HepG2 (cell line): ENCODE measurements around the gene CRAMP1. TPM values are rescaled to one million over a fixed set of nuclear protein-coding genes. Genes with fewer than 3 reads are reported as not detected.

Experiments used
- ARNT2 ChIP-seq: sonication (generic); formaldehyde crosslinking; IDR thresholded peaks from 2 replicates; pipeline ENCODE4 v1.8.0; 2022; ENCODE audit warnings: mild to moderate bottlenecking, low read depth, missing genetic modification reagents, moderate library complexity
- FOXJ3 ChIP-seq: sonication (generic); formaldehyde crosslinking; IDR thresholded peaks from 2 replicates; pipeline ENCODE4 v1.4.0; 2020; ENCODE audit warnings: missing genetic modification reagents, mild to moderate bottlenecking, borderline replicate concordance
- GATA4 ChIP-seq: sonication (generic); IDR thresholded peaks from 2 replicates; pipeline ENCODE4 v1.6.1; 2016; ENCODE audit warnings: antibody characterized with exemption, low read depth, borderline replicate concordance
- HNRNPLL ChIP-seq: fragments of 200-400 bp; formaldehyde crosslinking; IDR thresholded peaks from 2 replicates; pipeline ENCODE4 v1.6.1; 2017; ENCODE audit warnings: mild to moderate bottlenecking, low read depth, low read length; ENCODE audit not compliant: poor library complexity, severe bottlenecking
- NFE2 ChIP-seq: sonication (generic); formaldehyde crosslinking; IDR thresholded peaks from 2 replicates; pipeline ENCODE4 v1.4.0; 2020; ENCODE audit warnings: missing genetic modification reagents
- RAD21 ChIP-seq: fragments of 450-650 bp; formaldehyde crosslinking; IDR thresholded peaks from 2 replicates; pipeline ENCODE4 v1.5.0; 2020; ENCODE audit warnings: mild to moderate bottlenecking
- RFX1 ChIP-seq: fragments of 450-650 bp; IDR thresholded peaks from 2 replicates; pipeline ENCODE4 v1.6.1; 2017
- TOPORS ChIP-seq: sonication (generic); formaldehyde crosslinking; IDR thresholded peaks from 2 replicates; pipeline ENCODE4 v1.8.0; 2023; ENCODE audit warnings: mild to moderate bottlenecking, missing genetic modification reagents
- ZNF326 ChIP-seq: sonication (generic); formaldehyde crosslinking; IDR thresholded peaks from 2 replicates; pipeline ENCODE4 v1.4.0; 2020; ENCODE audit warnings: missing genetic modification reagents, borderline replicate concordance
- ZNF569 ChIP-seq: sonication (generic); formaldehyde crosslinking; IDR thresholded peaks from 2 replicates; pipeline ENCODE4 v1.5.0; 2020; ENCODE audit warnings: mild to moderate bottlenecking, missing genetic modification reagents, moderate library complexity, borderline replicate concordance
- ZNF577 ChIP-seq: sonication (generic); formaldehyde crosslinking; IDR thresholded peaks from 2 replicates; pipeline ENCODE4 v1.4.0; 2020; ENCODE audit warnings: mild to moderate bottlenecking, low read depth, missing genetic modification reagents, borderline replicate concordance
- ZNF790 ChIP-seq: sonication (generic); formaldehyde crosslinking; IDR thresholded peaks from 2 replicates; pipeline ENCODE4 v1.8.0; 2022; ENCODE audit warnings: missing genetic modification reagents, mild to moderate bottlenecking, borderline replicate concordance
- ZNF841 ChIP-seq: sonication (generic); formaldehyde crosslinking; IDR thresholded peaks from 2 replicates; pipeline ENCODE4 v1.8.1; 2023; ENCODE audit warnings: missing genetic modification reagents, borderline replicate concordance
- ZSCAN20 ChIP-seq: sonication (generic); formaldehyde crosslinking; IDR thresholded peaks from 2 replicates; pipeline ENCODE4 v1.4.0; 2020; ENCODE audit warnings: missing genetic modification reagents, mild to moderate bottlenecking, borderline replicate concordance
- polyA plus RNA-seq, 8 experiments: library from polyadenylated mRNA; depleted of rRNA in 3 of 8; stranded (reverse) in 7 of 8; unstranded in 1 of 8; fragments of >200 nt; fragmentation: Illumina TruSeq in 4 of 8; extraction: Trizol in 4 of 8; gene quantifications; 2 replicates each; pipeline versions ENCODE4 v1.2.1 to v1.2.3, GENCODE V29; 2011 to 2016; ENCODE audit warnings: low read depth in 4 of 8, missing spikeins in 1 of 8, mixed read lengths in 1 of 8; ENCODE audit not compliant: insufficient read depth in 1 of 8
- total RNA-seq, 5 experiments: library from RNA; depleted of rRNA; stranded (reverse); fragments of >200 nt; fragmentation: Illumina TruSeq; extraction: Trizol; gene quantifications; 2 replicates each; pipeline ENCODE4 v1.2.3, GENCODE V29; 2016; ENCODE audit warnings: low read depth in 1 of 5
- TF ChIP-seq, protein P1 (sequence below): sonication (generic); formaldehyde crosslinking; conservative IDR thresholded peaks from 2 replicates; pipeline ENCODE4 v1.8.0; 2022; ENCODE audit warnings: low read depth, missing genetic modification reagents
- TF ChIP-seq, protein P2 (sequence below): sonication (generic); formaldehyde crosslinking; IDR thresholded peaks from 2 replicates; pipeline ENCODE4 v1.5.0; 2020; ENCODE audit warnings: missing genetic modification reagents
- TF ChIP-seq, protein P3 (sequence below): sonication (generic); formaldehyde crosslinking; IDR thresholded peaks from 2 replicates; pipeline ENCODE4 v1.8.0; 2022; ENCODE audit warnings: missing genetic modification reagents, mild to moderate bottlenecking, moderate library complexity, borderline replicate concordance
- TF ChIP-seq, protein P4 (sequence below): IDR thresholded peaks from 2 replicates; pipeline ENCODE4 v1.6.1; 2016; ENCODE audit warnings: missing compliant biosample characterization, missing genetic modification reagents, borderline replicate concordance
- TF ChIP-seq, protein P5 (sequence below): sonication (generic); formaldehyde crosslinking; IDR thresholded peaks from 2 replicates; pipeline ENCODE4 v1.5.1; 2020; ENCODE audit warnings: mild to moderate bottlenecking, missing genetic modification reagents, borderline replicate concordance

CRAMP1 gene
- total and polyA plus RNA-seq, 2 of the 13 experiments (the other 11 are each of a cell fraction or from before 2014, with no cell fraction given) = 6.8 to 9.7 TPM

DNA sequence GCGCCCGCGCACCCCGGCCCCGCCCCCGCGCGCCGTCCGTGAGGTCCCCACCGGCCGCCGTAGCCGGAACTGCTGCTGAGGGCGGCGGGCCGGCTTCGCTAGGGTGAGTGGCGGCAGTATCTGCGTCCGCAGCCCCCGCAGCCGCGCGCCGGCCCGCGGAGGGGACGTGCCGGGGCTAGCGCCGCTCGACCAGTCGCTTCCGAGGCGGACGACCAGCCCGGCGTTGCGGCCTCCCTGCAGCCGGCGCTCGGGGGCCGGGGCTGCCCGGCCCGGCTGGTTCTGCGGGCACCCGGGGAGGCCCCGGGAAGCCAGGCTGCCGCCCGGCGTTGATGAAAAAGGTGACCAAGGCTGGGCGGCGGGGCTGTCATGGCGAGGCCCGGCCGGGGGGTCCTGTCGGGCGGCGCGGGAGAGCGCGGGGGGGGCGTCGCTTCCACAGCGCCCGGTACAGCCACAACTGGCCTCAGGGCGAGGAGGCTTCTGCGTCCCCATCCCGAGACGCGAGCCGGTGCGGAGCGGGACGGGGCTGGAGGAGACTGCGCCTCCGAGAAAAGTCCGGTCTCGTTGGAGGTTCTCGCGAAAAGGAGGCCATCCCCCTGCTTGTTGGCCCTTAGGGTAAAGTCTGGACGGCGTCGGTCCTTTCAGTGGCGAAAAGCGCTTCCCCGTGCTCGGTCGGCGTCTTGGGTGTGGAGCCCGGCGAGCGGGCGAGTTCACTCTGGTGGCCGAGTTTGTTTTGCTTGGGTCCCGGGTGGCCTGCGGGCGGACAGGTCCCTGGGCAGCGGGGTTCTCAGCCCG lies at the start of gene CRAMP1 (continued):
- TF ChIP-seq, protein P1, sequence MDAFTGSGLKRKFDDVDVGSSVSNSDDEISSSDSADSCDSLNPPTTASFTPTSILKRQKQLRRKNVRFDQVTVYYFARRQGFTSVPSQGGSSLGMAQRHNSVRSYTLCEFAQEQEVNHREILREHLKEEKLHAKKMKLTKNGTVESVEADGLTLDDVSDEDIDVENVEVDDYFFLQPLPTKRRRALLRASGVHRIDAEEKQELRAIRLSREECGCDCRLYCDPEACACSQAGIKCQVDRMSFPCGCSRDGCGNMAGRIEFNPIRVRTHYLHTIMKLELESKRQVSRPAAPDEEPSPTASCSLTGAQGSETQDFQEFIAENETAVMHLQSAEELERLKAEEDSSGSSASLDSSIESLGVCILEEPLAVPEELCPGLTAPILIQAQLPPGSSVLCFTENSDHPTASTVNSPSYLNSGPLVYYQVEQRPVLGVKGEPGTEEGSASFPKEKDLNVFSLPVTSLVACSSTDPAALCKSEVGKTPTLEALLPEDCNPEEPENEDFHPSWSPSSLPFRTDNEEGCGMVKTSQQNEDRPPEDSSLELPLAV (CRISPR knock-in tag) = no peak
- TF ChIP-seq, protein P2, sequence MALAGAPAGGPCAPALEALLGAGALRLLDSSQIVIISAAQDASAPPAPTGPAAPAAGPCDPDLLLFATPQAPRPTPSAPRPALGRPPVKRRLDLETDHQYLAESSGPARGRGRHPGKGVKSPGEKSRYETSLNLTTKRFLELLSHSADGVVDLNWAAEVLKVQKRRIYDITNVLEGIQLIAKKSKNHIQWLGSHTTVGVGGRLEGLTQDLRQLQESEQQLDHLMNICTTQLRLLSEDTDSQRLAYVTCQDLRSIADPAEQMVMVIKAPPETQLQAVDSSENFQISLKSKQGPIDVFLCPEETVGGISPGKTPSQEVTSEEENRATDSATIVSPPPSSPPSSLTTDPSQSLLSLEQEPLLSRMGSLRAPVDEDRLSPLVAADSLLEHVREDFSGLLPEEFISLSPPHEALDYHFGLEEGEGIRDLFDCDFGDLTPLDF = no peak
- TF ChIP-seq HNRNPLL (no peak), ZNF569 (CRISPR knock-in tag) (no peak), ZNF326 (CRISPR knock-in tag) (no peak), ZNF577 (CRISPR knock-in tag) (no peak), RAD21 (peak; percentile 22; the same call in 1 of the 2 replicates), ZNF790 (CRISPR knock-in tag) (no peak), ARNT2 (CRISPR knock-in tag) (peak; percentile 47; the same call in 1 of the 2 replicates), NFE2 (CRISPR knock-in tag) (no peak), GATA4 (no peak), TOPORS (CRISPR knock-in tag) (no peak), ZNF841 (CRISPR knock-in tag) (no peak), ZSCAN20 (CRISPR knock-in tag) (peak; percentile 44; the same call in 1 of the 2 replicates), RFX1 (no peak), FOXJ3 (no peak)
- TF ChIP-seq, protein P3, sequence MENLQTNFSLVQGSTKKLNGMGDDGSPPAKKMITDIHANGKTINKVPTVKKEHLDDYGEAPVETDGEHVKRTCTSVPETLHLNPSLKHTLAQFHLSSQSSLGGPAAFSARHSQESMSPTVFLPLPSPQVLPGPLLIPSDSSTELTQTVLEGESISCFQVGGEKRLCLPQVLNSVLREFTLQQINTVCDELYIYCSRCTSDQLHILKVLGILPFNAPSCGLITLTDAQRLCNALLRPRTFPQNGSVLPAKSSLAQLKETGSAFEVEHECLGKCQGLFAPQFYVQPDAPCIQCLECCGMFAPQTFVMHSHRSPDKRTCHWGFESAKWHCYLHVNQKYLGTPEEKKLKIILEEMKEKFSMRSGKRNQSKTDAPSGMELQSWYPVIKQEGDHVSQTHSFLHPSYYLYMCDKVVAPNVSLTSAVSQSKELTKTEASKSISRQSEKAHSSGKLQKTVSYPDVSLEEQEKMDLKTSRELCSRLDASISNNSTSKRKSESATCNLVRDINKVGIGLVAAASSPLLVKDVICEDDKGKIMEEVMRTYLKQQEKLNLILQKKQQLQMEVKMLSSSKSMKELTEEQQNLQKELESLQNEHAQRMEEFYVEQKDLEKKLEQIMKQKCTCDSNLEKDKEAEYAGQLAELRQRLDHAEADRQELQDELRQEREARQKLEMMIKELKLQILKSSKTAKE (CRISPR knock-in tag) = no peak
- TF ChIP-seq, protein P4, sequence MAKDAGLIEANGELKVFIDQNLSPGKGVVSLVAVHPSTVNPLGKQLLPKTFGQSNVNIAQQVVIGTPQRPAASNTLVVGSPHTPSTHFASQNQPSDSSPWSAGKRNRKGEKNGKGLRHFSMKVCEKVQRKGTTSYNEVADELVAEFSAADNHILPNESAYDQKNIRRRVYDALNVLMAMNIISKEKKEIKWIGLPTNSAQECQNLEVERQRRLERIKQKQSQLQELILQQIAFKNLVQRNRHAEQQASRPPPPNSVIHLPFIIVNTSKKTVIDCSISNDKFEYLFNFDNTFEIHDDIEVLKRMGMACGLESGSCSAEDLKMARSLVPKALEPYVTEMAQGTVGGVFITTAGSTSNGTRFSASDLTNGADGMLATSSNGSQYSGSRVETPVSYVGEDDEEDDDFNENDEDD (CRISPR knock-in tag) = no peak
- TF ChIP-seq, protein P5, sequence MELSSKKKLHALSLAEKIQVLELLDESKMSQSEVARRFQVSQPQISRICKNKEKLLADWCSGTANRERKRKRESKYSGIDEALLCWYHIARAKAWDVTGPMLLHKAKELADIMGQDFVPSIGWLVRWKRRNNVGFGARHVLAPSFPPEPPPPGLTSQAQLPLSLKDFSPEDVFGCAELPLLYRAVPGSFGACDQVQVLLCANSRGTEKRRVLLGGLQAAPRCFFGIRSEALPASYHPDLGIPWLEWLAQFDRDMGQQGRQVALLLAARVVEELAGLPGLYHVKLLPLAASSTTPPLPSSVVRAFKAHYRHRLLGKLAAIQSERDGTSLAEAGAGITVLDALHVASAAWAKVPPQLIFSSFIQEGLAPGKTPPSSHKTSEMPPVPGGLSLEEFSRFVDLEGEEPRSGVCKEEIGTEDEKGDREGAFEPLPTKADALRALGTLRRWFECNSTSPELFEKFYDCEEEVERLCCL (CRISPR knock-in tag) = no peak
